AG09309 (cell line): ENCODE data around the gene CALN1.

ENCODE experiments used
- DNase-seq: peaks from one replicate; pipeline ENCODE4 v3.0.0-alpha.2; 2010; ENCODE audit warnings: low read depth
- H3K4me3 ChIP-seq: 2 replicates; pipeline ENCODE4 v1.5.1; 2011; ENCODE audit warnings: mild to moderate bottlenecking, low read depth, low read length, moderate library complexity; ENCODE audit not compliant: control insufficient read depth
- TF ChIP-seq, protein P1 (sequence below): IDR thresholded peaks from 2 replicates; pipeline ENCODE4 v1.5.1; 2011; ENCODE audit warnings: mild to moderate bottlenecking, low read depth, low read length, inconsistent platforms; ENCODE audit not compliant: insufficient read depth, control insufficient read depth; ENCODE audit errors: missing control alignments

The CALN1 gene

DNA sequence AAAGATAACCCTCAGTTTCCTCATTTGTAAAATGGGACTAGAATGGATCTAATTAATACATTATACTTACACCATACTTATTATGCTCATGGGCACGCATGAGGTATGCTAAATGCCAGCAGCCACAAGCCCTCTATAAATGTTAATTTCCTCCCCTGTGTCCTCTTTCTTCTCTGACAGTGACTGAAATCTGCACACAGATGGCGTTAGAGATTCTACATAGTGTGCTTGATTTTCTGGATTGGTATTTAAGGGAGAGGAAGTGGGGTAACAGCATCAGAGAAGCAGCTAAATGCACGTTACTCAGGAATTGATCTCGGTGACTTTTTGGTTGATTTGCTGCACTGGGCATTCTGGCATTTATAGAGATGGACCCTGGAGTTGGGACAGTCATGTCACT is 568.5 kb downstream of the CALN1 start:
- no peak overlapping the region for H3K4me3 ChIP-seq
- no peak for DNase-seq
- TF ChIP-seq, protein P1, sequence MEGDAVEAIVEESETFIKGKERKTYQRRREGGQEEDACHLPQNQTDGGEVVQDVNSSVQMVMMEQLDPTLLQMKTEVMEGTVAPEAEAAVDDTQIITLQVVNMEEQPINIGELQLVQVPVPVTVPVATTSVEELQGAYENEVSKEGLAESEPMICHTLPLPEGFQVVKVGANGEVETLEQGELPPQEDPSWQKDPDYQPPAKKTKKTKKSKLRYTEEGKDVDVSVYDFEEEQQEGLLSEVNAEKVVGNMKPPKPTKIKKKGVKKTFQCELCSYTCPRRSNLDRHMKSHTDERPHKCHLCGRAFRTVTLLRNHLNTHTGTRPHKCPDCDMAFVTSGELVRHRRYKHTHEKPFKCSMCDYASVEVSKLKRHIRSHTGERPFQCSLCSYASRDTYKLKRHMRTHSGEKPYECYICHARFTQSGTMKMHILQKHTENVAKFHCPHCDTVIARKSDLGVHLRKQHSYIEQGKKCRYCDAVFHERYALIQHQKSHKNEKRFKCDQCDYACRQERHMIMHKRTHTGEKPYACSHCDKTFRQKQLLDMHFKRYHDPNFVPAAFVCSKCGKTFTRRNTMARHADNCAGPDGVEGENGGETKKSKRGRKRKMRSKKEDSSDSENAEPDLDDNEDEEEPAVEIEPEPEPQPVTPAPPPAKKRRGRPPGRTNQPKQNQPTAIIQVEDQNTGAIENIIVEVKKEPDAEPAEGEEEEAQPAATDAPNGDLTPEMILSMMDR, result no peak

DNA sequence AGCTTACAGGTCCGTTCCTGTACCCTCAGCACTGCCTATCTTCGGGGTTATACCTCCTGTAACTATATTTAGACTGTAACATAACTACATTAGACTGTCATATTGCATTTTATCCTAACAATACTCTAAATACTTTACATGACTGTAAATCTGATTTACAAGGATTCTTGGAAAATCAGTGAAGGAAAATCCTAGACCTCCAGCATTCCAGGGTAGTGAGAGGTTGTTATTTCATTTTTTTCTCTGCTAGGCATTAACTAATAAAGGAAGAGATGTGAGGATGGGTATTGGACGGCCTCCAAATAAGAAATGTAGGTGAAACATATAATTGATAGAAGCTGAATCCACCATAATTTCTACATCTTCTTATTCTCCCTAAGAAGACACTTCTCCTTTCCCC is 569.4 kb downstream of the CALN1 start:
- TF ChIP-seq, protein P1, result no peak
- DNase-seq, result no peak

DNA sequence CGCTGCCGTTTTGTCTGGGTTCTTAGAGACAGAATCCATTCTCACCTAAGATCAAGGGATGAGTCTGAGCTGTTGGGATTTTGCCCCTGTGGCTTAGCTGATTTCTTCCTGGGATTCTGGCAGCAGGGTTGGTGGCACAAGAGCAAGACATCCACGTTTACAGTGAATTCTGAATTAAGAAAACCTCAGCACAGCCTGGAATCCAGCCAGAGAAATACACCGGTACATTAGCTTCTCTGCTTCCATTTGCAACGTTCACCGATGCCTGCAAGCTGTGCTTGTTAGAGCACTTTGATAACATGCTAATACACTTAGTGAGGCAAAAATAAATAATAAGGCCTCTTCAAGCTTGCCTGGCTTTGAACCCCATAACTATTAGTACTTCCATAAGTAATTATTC is 569.8 kb downstream of the CALN1 start:
- DNase-seq, result no peak
- TF ChIP-seq, protein P1, result no peak
- H3K4me3 ChIP-seq, result no peak overlapping the region

More for the DNA sequence above, 569.4 kb downstream of the CALN1 start:
- no peak overlapping the region for H3K4me3 ChIP-seq

DNA sequence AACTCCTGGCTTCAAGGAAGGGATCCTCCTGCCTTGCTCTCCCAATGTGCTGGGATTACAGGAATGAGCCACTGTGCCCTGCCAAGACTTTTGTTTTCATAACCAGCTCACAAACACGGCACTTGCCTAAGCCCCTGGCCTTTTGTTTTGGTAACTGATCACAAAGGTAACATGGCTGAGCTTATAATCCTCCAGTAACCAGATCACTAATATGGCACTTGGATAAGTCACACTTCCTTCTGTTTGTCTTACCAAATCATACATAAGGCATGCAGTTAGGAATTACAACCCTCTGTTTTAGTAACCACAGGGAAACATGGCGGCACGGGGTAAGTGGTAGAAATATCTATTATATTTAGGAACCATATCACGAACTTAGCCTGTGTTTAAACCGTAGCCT is 577.1 kb downstream of the CALN1 start:
- no peak for DNase-seq
- TF ChIP-seq, protein P1, result no peak
- H3K4me3 ChIP-seq, result no peak overlapping the region

DNA sequence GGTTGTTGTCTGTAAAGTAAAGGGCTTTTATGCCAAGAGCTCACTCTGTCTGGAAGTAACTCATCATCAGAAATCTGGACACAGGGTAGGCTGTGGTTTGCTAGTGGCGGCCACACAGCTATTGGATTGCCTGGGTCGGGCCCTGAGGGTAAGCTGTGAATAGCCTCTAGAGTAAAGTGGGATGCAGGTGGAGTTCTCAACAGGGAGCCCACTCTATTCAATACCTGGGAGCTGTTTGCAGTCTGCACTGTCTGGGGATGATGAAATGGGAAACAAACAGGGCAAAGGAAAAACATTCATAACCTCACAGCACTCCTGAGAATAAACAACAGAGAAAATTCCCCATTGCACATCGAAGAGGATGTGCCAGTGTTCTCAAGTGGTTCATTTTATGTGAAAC is 582.6 kb downstream of the CALN1 start:
- H3K4me3 ChIP-seq, result no peak overlapping the region
- no peak for DNase-seq
- TF ChIP-seq, protein P1, result no peak

DNA sequence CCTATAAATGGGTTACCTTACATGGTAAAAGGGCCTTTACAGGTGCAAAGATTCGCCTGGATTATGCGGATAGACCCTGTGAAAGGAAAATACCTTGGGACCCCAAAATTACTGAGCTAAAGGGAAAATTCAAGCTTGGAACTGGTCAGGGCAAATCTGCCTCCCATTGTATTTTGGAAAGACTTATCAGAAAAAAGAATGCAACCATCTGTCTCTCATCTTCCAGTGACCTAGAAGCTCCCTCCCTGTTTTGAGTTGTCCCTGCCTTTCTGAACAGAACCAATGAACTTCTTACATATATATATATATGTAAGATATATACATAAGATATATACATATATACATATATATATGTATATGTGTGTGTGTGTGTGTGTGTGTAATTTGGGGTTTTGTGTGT is 583.8 kb downstream of the CALN1 start:
- TF ChIP-seq, protein P1, result no peak
- no peak for DNase-seq
- H3K4me3 ChIP-seq, result no peak overlapping the region

DNA sequence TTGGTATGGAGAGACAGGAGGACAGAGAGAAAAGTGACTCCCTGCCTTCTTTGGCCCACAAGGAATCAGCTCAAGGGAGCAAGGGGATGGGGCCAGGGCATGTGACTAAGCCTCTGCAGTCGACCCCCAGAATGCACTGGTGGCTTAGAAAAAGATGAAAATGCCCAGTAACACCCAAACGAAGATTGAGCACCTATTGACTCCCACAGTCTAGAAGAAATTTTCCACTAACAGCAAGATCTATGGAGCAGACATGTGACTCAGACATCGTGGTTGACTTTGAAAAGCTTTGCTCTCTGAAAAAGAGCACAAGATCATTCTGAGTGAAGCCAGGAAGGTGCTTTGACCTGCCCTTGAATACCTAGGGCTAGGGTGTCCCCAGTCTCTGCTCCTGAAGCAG is 586.0 kb downstream of the CALN1 start:
- TF ChIP-seq, protein P1, result no peak
- H3K4me3 ChIP-seq, result no peak overlapping the region
- DNase-seq, result no peak
